NCI-H1417 (cell line): ENCODE data around the gene TOMT.

Experiments
- DNase-seq, 3 experiments: peaks; one replicate each; lab custom pipeline; 2025; lab: John Stamatoyannopoulos, UW

The TOMT gene

GRCh38 chr11:72088076-72088808, 17.5 kb upstream of the TOMT start:
- DNase-seq, result no peak

- DNase-seq, result peak; percentile 16 to 80 (median 59)
Observed at GRCh38 chr11:72091292-72091691, 14.4 kb upstream of the TOMT start.

GRCh38 chr11:72098741-72099140, 7.0 kb upstream of the TOMT start:
- no peak for DNase-seq

- DNase-seq, result no peak
Observed at GRCh38 chr11:72100009-72100408, 5.7 kb upstream of the TOMT start.

GRCh38 chr11:72100462-72100861, 5.3 kb upstream of the TOMT start:
- no peak for DNase-seq

DNA sequence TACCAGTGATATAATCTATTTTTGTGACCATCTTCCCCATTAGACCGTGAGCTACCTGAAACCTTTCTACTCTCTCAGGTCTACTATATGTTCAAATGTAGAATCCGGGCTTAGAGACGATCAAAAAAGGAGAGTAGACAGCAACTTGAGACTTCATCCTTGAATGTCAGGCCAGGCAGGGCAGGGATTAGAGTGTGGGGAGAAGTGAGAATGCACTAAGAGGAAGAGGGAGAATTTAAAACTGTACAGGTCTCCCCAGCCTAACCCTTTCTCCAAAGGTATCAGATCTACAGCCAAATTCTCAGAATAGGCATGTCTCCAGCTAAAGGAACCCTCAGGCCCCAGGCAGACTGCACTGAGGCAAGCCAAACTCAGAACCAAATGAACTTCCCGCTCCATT, 3.6 kb upstream of the TOMT start:
- DNase-seq, result no peak

- DNase-seq, result no peak
Observed at GRCh38 chr11:72102631-72102945, 3.1 kb upstream of the TOMT start.

GRCh38 chr11:72102946-72103753, 2.6 kb upstream of the TOMT start, which contains the start of gene LAMTOR1:
TSS of gene LAMTOR1 (minus strand) at chr11:72103297. CDS start at chr11:72103224, 73 bp downstream.
- DNase-seq, result peak; percentile 99 to 100 (median 99)

GRCh38 chr11:72103754-72104167, 2.0 kb upstream of the TOMT start:
- no peak for DNase-seq

DNA sequence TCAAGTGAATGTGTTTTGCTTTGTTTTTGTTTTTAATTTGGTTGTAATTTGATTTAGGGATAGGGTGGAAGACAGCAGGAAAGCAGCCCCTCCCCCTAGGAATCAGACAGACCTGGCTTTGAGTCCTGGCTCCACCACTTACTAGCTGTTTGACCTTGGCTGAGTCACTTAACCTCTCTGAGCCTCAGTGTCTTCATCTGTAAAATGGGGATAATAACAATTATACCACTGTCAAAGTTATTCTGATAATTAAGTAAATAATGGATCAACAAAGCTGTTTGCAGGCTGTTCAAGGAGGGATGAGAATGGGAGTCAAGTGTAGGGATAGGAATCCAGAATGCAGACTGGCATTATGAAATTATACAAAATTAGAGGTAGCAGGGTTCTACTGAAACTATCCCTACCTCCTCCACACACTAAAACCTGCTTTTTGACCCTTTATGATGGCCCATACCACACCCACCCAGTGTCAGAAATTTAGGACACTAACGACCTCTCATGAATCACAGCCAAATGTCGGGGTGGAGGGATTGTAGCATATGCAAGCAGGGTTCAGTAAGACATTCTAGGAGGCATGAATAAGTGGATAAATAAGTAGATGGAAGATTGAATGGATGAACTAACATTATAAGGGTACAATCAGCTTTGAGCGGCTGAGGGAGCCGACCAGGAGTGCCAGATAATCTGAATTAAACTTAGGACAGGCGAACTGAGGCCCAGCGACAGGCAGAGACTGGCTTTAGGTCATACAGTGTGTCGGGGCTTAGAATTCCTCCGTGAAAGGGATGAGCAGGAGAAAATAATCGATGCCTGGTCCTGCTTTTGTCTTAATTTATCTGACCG, 5.8 kb downstream of the TOMT start:
- no peak for DNase-seq

- DNase-seq, result peak; percentile 99 to 100 (median 100)
Observed at GRCh38 chr11:72112143-72112977, 6.6 kb downstream of the TOMT start, which contains the start of gene ANAPC15. TSS of gene ANAPC15 (minus strand) at chr11:72112695. CDS start at chr11:72111276, 1,419 bp downstream.

- DNase-seq, result peak in 1 of 3 experiments; percentile 45
Observed at GRCh38 chr11:72112978-72113808, 7.5 kb downstream of the TOMT start.

DNA sequence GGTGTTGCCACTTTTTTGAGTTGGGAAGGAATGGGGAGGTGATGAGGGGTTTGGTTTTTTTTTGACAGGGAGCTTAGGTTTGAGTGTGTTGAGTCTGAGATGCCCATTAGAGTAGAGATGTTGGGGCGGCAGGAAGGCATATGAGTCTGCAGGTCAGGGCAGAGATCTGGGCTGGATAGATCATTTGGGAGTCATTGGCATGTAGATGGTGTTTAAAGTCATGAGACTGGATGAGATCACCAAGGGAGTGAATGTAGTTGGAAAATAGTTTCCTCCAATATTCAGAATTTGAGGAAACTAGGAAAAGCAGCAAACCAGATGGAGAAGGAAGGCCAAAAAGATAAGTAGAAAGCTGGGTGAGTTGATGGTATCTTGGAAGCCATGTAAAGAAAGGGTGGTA, 8.8 kb downstream of the TOMT start:
- DNase-seq, result no peak

DNA sequence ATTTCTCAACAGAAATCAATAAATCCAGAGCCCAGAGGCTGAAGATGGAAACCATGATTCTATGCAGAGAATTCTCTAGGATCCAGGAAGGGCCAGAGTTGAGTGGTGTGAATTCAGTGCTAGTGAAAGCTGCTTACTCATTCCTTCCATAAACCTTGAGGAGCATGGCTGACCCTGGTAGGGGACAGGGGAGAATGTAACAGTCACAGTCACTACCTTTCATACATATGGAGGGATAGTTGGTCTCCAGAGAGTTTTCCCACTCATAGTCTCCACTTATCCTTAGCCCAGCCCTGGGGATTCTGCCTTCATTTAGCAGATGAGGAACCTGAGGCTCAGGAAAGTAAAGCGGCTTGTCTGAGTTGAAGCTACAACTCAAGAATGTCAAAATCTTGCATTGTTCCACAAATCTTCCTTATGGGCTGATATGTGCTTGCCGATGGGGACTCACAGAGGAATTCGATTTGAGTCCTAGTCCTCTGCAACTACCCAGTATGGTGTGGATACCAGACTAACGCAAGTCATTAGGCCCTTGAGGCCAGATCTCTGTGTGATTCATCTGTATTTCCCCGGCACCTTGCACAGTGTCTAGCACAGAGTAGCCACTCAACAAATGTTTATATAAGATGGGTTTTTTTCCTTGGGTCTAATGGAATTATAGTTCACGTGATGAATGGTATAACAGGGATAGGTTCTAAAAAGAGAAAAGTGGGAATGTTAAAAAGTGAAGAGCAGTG, 10.5 kb downstream of the TOMT start:
- no peak for DNase-seq

DNA sequence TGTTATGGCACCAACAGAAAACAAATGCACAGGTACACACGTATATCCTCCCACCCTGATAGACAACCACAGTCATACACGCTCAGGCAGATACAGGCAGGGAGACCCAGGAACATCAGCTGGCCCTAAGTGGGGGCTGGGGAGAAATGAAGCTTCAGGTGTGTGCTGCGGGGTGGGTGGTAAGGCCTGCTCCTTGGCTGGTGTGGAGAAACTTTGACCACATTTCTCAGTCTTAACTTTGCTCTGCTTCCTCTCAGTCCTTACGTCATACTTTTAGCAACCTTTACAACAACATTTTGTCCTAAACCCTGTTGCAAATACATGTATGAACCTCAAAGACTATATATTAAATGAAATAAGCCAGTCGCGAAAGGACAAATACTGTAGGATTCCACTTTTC, 13.5 kb downstream of the TOMT start:
- DNase-seq, result no peak

DNA sequence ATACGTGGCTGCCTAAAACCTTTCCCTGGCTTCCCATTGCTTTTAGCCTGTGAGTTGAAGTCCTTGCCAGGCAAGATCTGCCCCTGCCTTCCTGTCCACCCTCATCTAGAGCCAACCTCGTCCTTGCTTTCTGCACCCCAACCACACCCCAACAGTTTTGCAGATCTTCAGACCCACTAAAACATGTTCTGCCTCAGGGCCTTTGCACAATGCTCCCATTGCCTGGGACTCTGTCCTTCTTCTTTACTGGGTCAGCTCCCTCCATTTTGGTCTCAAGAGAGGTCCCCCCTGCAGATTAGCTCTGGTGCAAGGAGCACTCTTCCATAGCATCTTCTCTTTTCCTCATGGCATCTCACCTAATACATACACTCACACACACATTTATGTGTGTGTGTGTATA, 15.2 kb downstream of the TOMT start:
- DNase-seq, result no peak

DNA sequence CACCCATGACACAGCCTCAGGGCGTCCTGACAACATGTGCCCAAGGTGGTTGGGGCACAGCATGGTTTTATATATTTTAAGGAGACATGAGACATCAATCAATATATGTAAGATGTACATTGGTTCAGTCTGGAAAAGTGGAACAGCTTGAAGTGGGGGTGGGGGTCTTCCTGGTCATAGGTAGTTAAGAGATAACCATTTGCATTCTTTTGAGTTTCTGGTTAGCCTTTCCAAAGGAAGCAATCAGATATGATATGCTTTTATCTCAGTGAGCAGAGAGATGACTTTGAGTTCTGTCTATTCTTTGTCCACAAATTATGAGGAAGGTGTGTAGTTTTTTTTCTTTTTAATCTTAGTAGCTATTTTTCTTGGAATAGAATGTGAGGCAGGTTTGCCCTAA, 16.9 kb downstream of the TOMT start:
- no peak for DNase-seq

- DNase-seq, result no peak
Observed at GRCh38 chr11:72123117-72123653, 17.5 kb downstream of the TOMT start.

DNA sequence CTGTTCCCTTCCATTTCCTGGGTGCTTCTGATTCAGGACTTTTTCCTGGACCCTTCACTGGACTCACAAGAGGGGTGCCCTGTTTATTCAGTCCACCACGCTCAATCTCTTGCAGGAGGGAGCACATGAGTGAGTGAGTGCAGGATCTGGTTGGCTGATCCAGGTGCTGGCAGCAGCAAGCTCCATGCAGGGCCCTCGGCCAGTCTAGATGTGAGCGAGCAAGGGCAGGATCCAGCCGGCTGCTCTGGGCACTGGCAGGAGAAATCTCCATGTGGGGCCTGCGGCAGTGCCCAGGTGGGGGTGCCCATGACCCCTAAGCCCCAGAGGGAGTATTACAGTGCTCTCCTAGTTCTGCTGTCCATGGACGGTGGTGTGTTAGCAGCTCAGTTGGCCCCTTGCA, 18.3 kb downstream of the TOMT start:
- DNase-seq, result no peak

- DNase-seq, result no peak
Observed at GRCh38 chr11:72125956-72126355, 20.2 kb downstream of the TOMT start.
